Caco-2 (cell line): ENCODE results near the gene IGSF9B. TPM values are rescaled to one million over a fixed set of nuclear protein-coding genes. Genes with fewer than 3 reads are reported as not detected.
A peak's percentile ranks its signal among the peaks of the same experiment; 100 is the strongest.

Experiments
- BruUV-seq: library from RNA; stranded (reverse); fragments of 400-500 nt; replicated peaks from 2 replicates; lab custom pipeline; 2021; lab: Mats Ljungman, UMichigan
- CTCF ChIA-PET: fragments of 300-600 bp; sonication (Branson Sonifier 250); formaldehyde crosslinking; loops from one replicate; lab custom pipeline; 2022; ENCODE audit warnings: antibody characterized with exemption; lab: Charles Lee
- POLR2A ChIA-PET: fragments of 300-600 bp; sonication (Branson Sonifier 250); formaldehyde crosslinking; loops from one replicate; lab custom pipeline; 2022; ENCODE audit warnings: antibody characterized with exemption; lab: Charles Lee
- DNase-seq, 2 experiments: peaks; one replicate each; pipeline versions ENCODE4 v3.0.0 to v3.0.0-alpha.2; 2020 to 2022
- H3K27me3 ChIP-seq: replicated peaks from 2 replicates; pipeline ENCODE4 v1.6.0; 2011; ENCODE audit warnings: low read length; ENCODE audit not compliant: control insufficient read depth, insufficient read depth
- H3K36me3 ChIP-seq: 2 replicates; pipeline ENCODE4 v1.5.1; 2011; ENCODE audit warnings: low read length; ENCODE audit not compliant: control insufficient read depth, insufficient read depth
- H3K4me1 ChIP-seq: fragments of 250-450 bp; sonication (Bioruptor Pico); 2 replicates; pipeline ENCODE4 v1.5.1; 2020; ENCODE audit warnings: mild to moderate bottlenecking
- H3K4me3 ChIP-seq: 2 replicates; pipeline ENCODE4 v1.5.1; 2011; ENCODE audit warnings: low read depth, mild to moderate bottlenecking, control low read depth, low read length
- H3K9me3 ChIP-seq: fragments of 250-450 bp; sonication (Bioruptor Pico); 2 replicates; pipeline ENCODE4 v1.5.1; 2020; ENCODE audit warnings: mild to moderate bottlenecking, moderate library complexity
- H3K27ac Mint-ChIP-seq: one replicate; pipeline ENCODE4 v1.8.0; 2022; ENCODE audit warnings: mixed read lengths; ENCODE audit not compliant: unreplicated experiment
- H3K27me3 Mint-ChIP-seq: one replicate; pipeline ENCODE4 v1.8.0; 2022; ENCODE audit warnings: mixed read lengths; ENCODE audit not compliant: insufficient read depth, unreplicated experiment
- H3K36me3 Mint-ChIP-seq: one replicate; pipeline ENCODE4 v1.8.0; 2022; ENCODE audit warnings: mild to moderate bottlenecking, mixed read lengths; ENCODE audit not compliant: insufficient read depth, unreplicated experiment
- H3K4me1 Mint-ChIP-seq: one replicate; pipeline ENCODE4 v1.8.0; 2022; ENCODE audit warnings: low read depth, mixed read lengths; ENCODE audit not compliant: unreplicated experiment
- H3K4me3 Mint-ChIP-seq: one replicate; pipeline ENCODE4 v1.8.0; 2022; ENCODE audit warnings: mild to moderate bottlenecking, moderate library complexity, mixed read lengths; ENCODE audit not compliant: unreplicated experiment
- H3K9me3 Mint-ChIP-seq: one replicate; pipeline ENCODE4 v1.8.0; 2022; ENCODE audit warnings: mixed read lengths; ENCODE audit not compliant: unreplicated experiment
- CTCF ChIP-seq, 2 experiments: fragments of 200-600 bp in 1 of 2; IDR thresholded peaks; 1 replicate in 1 of 2; 2 replicates in 1 of 2; pipeline versions ENCODE4 v1.5.1 to v1.8.0; 2011 to 2022; ENCODE audit warnings: antibody characterized with exemption in 1 of 2, control low read depth in 1 of 2, inconsistent platforms in 1 of 2, low read depth in 1 of 2, low read length in 1 of 2, mild to moderate bottlenecking in 1 of 2, moderate library complexity in 1 of 2; ENCODE audit not compliant: insufficient read depth in 1 of 2, severe bottlenecking in 1 of 2, unreplicated experiment in 1 of 2
- intact Hi-C: fragments of 100-400 bp; cut with micrococcal nuclease; formaldehyde crosslinking; loops from one replicate; pipeline ENCODE4 v1.10.0; 2022; ENCODE audit not compliant: unreplicated experiment
- total RNA-seq: library from RNA; stranded (reverse); gene quantifications from 2 replicates; pipeline ENCODE4 v1.2.3, GENCODE V29; 2022

Gene IGSF9B
- total RNA-seq, 1 experiment from 2014 or later = 4.2 TPM

GRCh38 chr11:133892126-133892525, 64.6 kb downstream of the IGSF9B start:
- ChIA-PET POLR2A (no interaction called here), CTCF (no interaction called here)
- no peak overlapping the region for H3K4me3 Mint-ChIP-seq
- no peaks in the 10 kb centered on the region for H3K4me1 Mint-ChIP-seq
- H3K4me1 ChIP-seq = 0 out of 2 replicates have a peak, but pooled peaks cover 3% of the 10 kb centered on the region
- H3K27me3 Mint-ChIP-seq = peaks cover 20% of the 10 kb centered on the region
- BruUV-seq = no TSS peak
- no peaks in the 10 kb centered on the region for H3K27me3 ChIP-seq
- H3K36me3 ChIP-seq = no peaks in the 10 kb centered on the region
- DNase-seq = no peak
- no peak for TF ChIP-seq CTCF (IDR thresholded peaks at IDR 0.05; ENCODE audit: insufficient read depth in 1 of 2, low read depth in 1 of 2, low read length in 1 of 2, severe bottlenecking in 1 of 2, unreplicated experiment in 1 of 2)
- no peaks in the 10 kb centered on the region for H3K36me3 Mint-ChIP-seq
- intact Hi-C loops = no loop called here
- H3K9me3 ChIP-seq = no peaks in the 10 kb centered on the region
- H3K9me3 Mint-ChIP-seq = no peaks in the 10 kb centered on the region
- H3K27ac Mint-ChIP-seq = no peak overlapping the region
- no peak overlapping the region for H3K4me3 ChIP-seq

GRCh38 chr11:133889893-133890292, 66.9 kb downstream of the IGSF9B start:
- H3K4me1 ChIP-seq = 0 out of 2 replicates have a peak, but pooled peaks cover 3% of the 10 kb centered on the region
- Mint-ChIP-seq H3K9me3 (no peaks in the 10 kb centered on the region), H3K36me3 (no peaks in the 10 kb centered on the region), H3K4me1 (no peaks in the 10 kb centered on the region), H3K4me3 (no peak overlapping the region), H3K27me3 (peaks cover 21% of the 10 kb centered on the region), H3K27ac (no peak overlapping the region)
- no peak for TF ChIP-seq CTCF (IDR thresholded peaks at IDR 0.05; ENCODE audit: insufficient read depth in 1 of 2, low read depth in 1 of 2, low read length in 1 of 2, severe bottlenecking in 1 of 2, unreplicated experiment in 1 of 2)
- no peak overlapping the region for H3K4me3 ChIP-seq
- H3K36me3 ChIP-seq = no peaks in the 10 kb centered on the region
- intact Hi-C loops = no loop called here
- ChIA-PET CTCF (no interaction called here), POLR2A (no interaction called here)
- H3K9me3 ChIP-seq = no peaks in the 10 kb centered on the region
- no peak for DNase-seq
- H3K27me3 ChIP-seq = no peaks in the 10 kb centered on the region
- BruUV-seq = no TSS peak

- Histone ChIP-seq H3K36me3 (no peaks in the 10 kb centered on the region), H3K4me1 (no peaks in the 10 kb centered on the region), H3K9me3 (no peaks in the 10 kb centered on the region), H3K27me3 (no peaks in the 10 kb centered on the region), H3K4me3 (no peak overlapping the region)
- H3K36me3 Mint-ChIP-seq = no peaks in the 10 kb centered on the region
- DNase-seq = peak in 1 of 2 experiments; percentile 26
- H3K9me3 Mint-ChIP-seq = no peaks in the 10 kb centered on the region
- peaks cover 21% of the 10 kb centered on the region for H3K27me3 Mint-ChIP-seq
- H3K27ac Mint-ChIP-seq = no peak overlapping the region
- POLR2A ChIA-PET = no interaction called here
- no peak overlapping the region for H3K4me3 Mint-ChIP-seq
- no peaks in the 10 kb centered on the region for H3K4me1 Mint-ChIP-seq
- no peak for TF ChIP-seq CTCF (IDR thresholded peaks at IDR 0.05; ENCODE audit: insufficient read depth in 1 of 2, low read depth in 1 of 2, low read length in 1 of 2, severe bottlenecking in 1 of 2, unreplicated experiment in 1 of 2)
- intact Hi-C loops = no loop called here
- CTCF ChIA-PET = no interaction called here
- BruUV-seq = no TSS peak
These were observed 67.6 kb downstream of the IGSF9B start for GRCh38 chr11:133889188-133889587.
